DOHH2 (cell line): ENCODE results near the gene TVP23A.

Source experiments
- EZH2phosphoT487 ChIP-seq: fragments of 200-600 bp; sonication (generic); IDR thresholded peaks from 2 replicates; pipeline ENCODE4 v1.6.1; 2017; ENCODE audit warnings: borderline replicate concordance, mild to moderate bottlenecking, antibody characterized with exemption, low read length, moderate library complexity, mixed read lengths
- TF ChIP-seq, protein P1 (sequence below): fragments of 200-600 bp; sonication (generic); IDR thresholded peaks from one replicate; pipeline ENCODE4 v1.5.1; 2014; ENCODE audit warnings: antibody characterized with exemption, mild to moderate bottlenecking, low read depth, low read length; ENCODE audit not compliant: poor library complexity, severe bottlenecking

DNA sequence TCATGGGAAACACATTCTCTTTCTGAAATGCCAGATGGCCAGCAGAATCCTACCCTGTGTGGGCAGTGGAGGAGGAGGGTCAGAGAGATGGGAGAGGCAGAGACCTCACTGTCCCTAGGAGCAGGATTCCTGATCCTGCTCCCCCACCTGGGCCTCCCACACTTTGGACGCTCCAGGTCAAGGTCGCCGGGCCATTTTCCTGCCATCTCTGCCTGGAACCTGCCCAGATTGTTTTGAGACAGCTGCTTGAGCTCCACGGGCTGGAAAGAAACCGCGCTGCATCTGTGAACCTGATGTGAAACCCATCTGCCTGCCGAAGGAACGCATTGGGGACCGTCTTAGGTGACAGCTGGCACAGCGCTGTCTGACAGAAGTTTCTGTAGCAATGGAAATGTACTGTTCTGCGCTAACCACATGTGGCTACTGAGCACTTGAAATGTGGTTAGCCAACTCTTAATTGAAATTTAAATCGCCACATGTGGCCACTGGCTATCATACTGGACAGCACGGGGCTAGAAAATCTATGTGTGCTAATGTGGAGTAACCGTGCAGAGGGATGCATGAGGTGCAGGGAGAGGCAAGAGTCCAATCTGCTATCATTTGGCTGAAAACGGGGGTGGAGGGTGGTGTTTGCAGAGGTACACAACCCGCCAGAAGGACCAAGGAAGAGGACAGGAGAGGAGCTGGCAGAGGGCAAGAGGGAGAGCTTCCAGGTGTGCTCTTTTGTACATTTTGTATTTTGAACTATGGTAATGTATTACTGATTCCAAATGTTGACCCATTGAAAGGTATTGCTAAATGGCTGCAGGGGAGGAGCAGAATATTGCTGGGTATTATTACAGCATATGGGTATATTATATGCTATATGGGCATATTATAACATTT lies 90.3 kb downstream of the TVP23A start:
- TF ChIP-seq, protein P1, sequence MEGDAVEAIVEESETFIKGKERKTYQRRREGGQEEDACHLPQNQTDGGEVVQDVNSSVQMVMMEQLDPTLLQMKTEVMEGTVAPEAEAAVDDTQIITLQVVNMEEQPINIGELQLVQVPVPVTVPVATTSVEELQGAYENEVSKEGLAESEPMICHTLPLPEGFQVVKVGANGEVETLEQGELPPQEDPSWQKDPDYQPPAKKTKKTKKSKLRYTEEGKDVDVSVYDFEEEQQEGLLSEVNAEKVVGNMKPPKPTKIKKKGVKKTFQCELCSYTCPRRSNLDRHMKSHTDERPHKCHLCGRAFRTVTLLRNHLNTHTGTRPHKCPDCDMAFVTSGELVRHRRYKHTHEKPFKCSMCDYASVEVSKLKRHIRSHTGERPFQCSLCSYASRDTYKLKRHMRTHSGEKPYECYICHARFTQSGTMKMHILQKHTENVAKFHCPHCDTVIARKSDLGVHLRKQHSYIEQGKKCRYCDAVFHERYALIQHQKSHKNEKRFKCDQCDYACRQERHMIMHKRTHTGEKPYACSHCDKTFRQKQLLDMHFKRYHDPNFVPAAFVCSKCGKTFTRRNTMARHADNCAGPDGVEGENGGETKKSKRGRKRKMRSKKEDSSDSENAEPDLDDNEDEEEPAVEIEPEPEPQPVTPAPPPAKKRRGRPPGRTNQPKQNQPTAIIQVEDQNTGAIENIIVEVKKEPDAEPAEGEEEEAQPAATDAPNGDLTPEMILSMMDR = no peak
- TF ChIP-seq EZH2phosphoT487 = no peak
